GM12878 (cell line): ENCODE data around the gene SLC24A4.

Source experiments
- BCL11A ChIP-seq: IDR thresholded peaks from 2 replicates; pipeline ENCODE4 v1.6.1; 2011; ENCODE audit warnings: low read depth, low read length
- BRCA1 ChIP-seq: IDR thresholded peaks from 2 replicates; pipeline ENCODE4 v1.6.1; 2011; ENCODE audit warnings: low read depth, low read length, improper control_type of control experiment
- CEBPZ ChIP-seq: fragments of 150-350 bp; IDR thresholded peaks from 2 replicates; pipeline ENCODE4 v1.6.1; 2016; ENCODE audit warnings: low read depth, low read length
- CTCF ChIP-seq, 3 experiments: IDR thresholded peaks in 2 of 3; conservative IDR thresholded peaks in 1 of 3; 2 replicates each; pipeline ENCODE4 v1.5.1; 2011; ENCODE audit warnings: low read depth in 3 of 3, low read length in 3 of 3, mild to moderate bottlenecking in 3 of 3, control low read depth in 2 of 3, moderate library complexity in 2 of 3, inconsistent platforms in 1 of 3, mixed read lengths in 1 of 3; ENCODE audit not compliant: control insufficient read depth in 2 of 3, insufficient read depth in 1 of 3; ENCODE audit errors: extremely low read depth in 1 of 3
- EZH2 ChIP-seq: IDR thresholded peaks from 2 replicates; pipeline ENCODE4 v1.6.1; 2012; ENCODE audit warnings: low read depth, mild to moderate bottlenecking, control low read depth, inconsistent platforms, low read length, borderline replicate concordance; ENCODE audit not compliant: control insufficient read depth
- FOS ChIP-seq: IDR thresholded peaks from 3 replicates; pipeline ENCODE4 v1.6.1; 2011; ENCODE audit warnings: borderline replicate concordance; ENCODE audit not compliant: insufficient read length; ENCODE audit errors: extremely low read depth
- MAX ChIP-seq: IDR thresholded peaks from 2 replicates; pipeline ENCODE4 v1.6.1; 2012; ENCODE audit warnings: low read depth, low read length, improper control_type of control experiment
- POLR2A ChIP-seq: IDR thresholded peaks from 2 replicates; pipeline ENCODE4 v1.6.1; 2011; ENCODE audit warnings: low read depth, mild to moderate bottlenecking, low read length
- POLR2AphosphoS5 ChIP-seq: IDR thresholded peaks from 2 replicates; pipeline ENCODE4 v1.6.1; 2011; ENCODE audit warnings: mild to moderate bottlenecking, low read length, inconsistent platforms
- RELA ChIP-seq: fragments of 450-650 bp; IDR thresholded peaks from 2 replicates; pipeline ENCODE4 v1.8.0; 2014; ENCODE audit warnings: borderline replicate concordance; ENCODE audit not compliant: partially characterized antibody
- REST ChIP-seq: IDR thresholded peaks from 2 replicates; pipeline ENCODE4 v1.6.1; 2012; ENCODE audit warnings: mild to moderate bottlenecking, low read depth, low read length
- SRF ChIP-seq, 2 experiments: IDR thresholded peaks; 2 replicates each; pipeline ENCODE4 v1.6.1; 2011; ENCODE audit warnings: low read depth in 2 of 2, low read length in 2 of 2, mild to moderate bottlenecking in 1 of 2, moderate library complexity in 1 of 2
- USF1 ChIP-seq: IDR thresholded peaks from 2 replicates; pipeline ENCODE4 v1.6.1; 2011; ENCODE audit warnings: borderline replicate concordance, low read depth, mild to moderate bottlenecking, moderate library complexity, mixed read lengths, low read length; ENCODE audit not compliant: insufficient read depth; ENCODE audit errors: extremely low read length
- USF2 ChIP-seq: IDR thresholded peaks from 2 replicates; pipeline ENCODE4 v1.6.1; 2011; ENCODE audit warnings: low read depth, low read length, improper control_type of control experiment, borderline replicate concordance

- TF ChIP-seq CTCF (IDR thresholded peaks at IDR 0.05 in 2 of 3, conservative IDR thresholded peaks at IDR 0.05 in 1 of 3; ENCODE audit: control insufficient read depth in 2 of 3, extremely low read depth in 1 of 3, insufficient read depth in 1 of 3, low read depth in 3 of 3, low read length in 3 of 3), result no peak
- TF ChIP-seq BRCA1, result no peak
- no peak for TF ChIP-seq POLR2A
- TF ChIP-seq USF1, result no peak
- no peak for TF ChIP-seq RELA
- TF ChIP-seq CEBPZ, result no peak
- no peak for TF ChIP-seq EZH2
- TF ChIP-seq REST, result no peak
- no peak for TF ChIP-seq SRF (IDR thresholded peaks at IDR 0.05; ENCODE audit: low read depth in 2 of 2, low read length in 2 of 2)
- TF ChIP-seq POLR2AphosphoS5, result no peak
- no peak for TF ChIP-seq MAX
- no peak for TF ChIP-seq USF2
- no peak for TF ChIP-seq BCL11A
- TF ChIP-seq FOS, result no peak
Observed at GRCh38 chr14:92492258-92492657, 169.3 kb downstream of the SLC24A4 start.
